Astrocyte of the spinal cord (primary cell): Measurements from ENCODE around the gene SRRM5.

Experiments
- DNase-seq: peaks from one replicate; pipeline ENCODE4 v3.0.0; 2011; ENCODE audit warnings: low read depth, low spot score
- H3K4me3 ChIP-seq: 2 replicates; pipeline ENCODE4 v1.5.1; 2011; ENCODE audit warnings: low read depth, mild to moderate bottlenecking, low read length, moderate library complexity
- CTCF ChIP-seq: IDR thresholded peaks from 2 replicates; pipeline ENCODE4 v1.5.1; 2012; ENCODE audit warnings: low read depth, mild to moderate bottlenecking, low read length, inconsistent platforms
- in situ Hi-C: cut with HindIII; loops from 2 replicates; pipeline ENCODE4 v1.10.0; 2017; ENCODE audit warnings: low sequenced_read_pairs

Gene SRRM5

GRCh38 chr19:43616306-43616705 is 4.4 kb downstream of the SRRM5 start:
- no peak for TF ChIP-seq CTCF
- no peak for DNase-seq
- in situ Hi-C loops, result no loop called here
- H3K4me3 ChIP-seq, result no peak overlapping the region

GRCh38 chr19:43616954-43617353 is 5.1 kb downstream of the SRRM5 start:
- DNase-seq, result no peak
- in situ Hi-C loops, result no loop called here
- TF ChIP-seq CTCF, result no peak
- no peak overlapping the region for H3K4me3 ChIP-seq

GRCh38 chr19:43618921-43619261 is 7.0 kb downstream of the SRRM5 start:
- DNase-seq, result no peak
- H3K4me3 ChIP-seq, result peak overlapping the region; percentile 79
- in situ Hi-C loops, result no loop called here
- TF ChIP-seq CTCF, result no peak

GRCh38 chr19:43619262-43620060 is 7.6 kb downstream of the SRRM5 start, which contains the start of gene ZNF428:
TSS of gene ZNF428 (minus strand) at chr19:43619629. CDS start at chr19:43614304, 5,325 bp downstream.
- peak; percentile 90 for DNase-seq
- in situ Hi-C loops, result no loop called here
- H3K4me3 ChIP-seq, result peak within 1 kb of the TSS; percentile 79
- no peak for TF ChIP-seq CTCF

GRCh38 chr19:43620061-43621001 is 8.4 kb downstream of the SRRM5 start:
- no peak for DNase-seq
- H3K4me3 ChIP-seq, result peak overlapping the region; percentile 79
- in situ Hi-C loops, result no loop called here
- TF ChIP-seq CTCF, result no peak

- in situ Hi-C loops, result no loop called here
- no peak overlapping the region for H3K4me3 ChIP-seq
- TF ChIP-seq CTCF, result no peak
- no peak for DNase-seq
These were observed 10.2 kb downstream of the SRRM5 start for GRCh38 chr19:43622070-43622469.
